GM23248 (cell line): Measurements from ENCODE around the gene FBXO44. TPM values are rescaled to one million over a fixed set of nuclear protein-coding genes. Genes with fewer than 3 reads are reported as not detected.
A peak's percentile ranks its signal among the peaks of the same experiment; 100 is the strongest.

Experiments
- DNase-seq: peaks from one replicate; pipeline ENCODE4 v3.0.0-alpha.2; 2015
- H2AFZ ChIP-seq: fragments of 200-600 bp; sonication (generic); 2 replicates; pipeline ENCODE4 v1.6.1; 2016; ENCODE audit warnings: antibody characterized with exemption
- H3F3A ChIP-seq: fragments of 200-600 bp; sonication (generic); 2 replicates; pipeline ENCODE4 v1.6.1; 2016; ENCODE audit warnings: mild to moderate bottlenecking, antibody characterized with exemption, mixed run types; ENCODE audit not compliant: insufficient read depth
- H3K27ac ChIP-seq: fragments of 200-600 bp; sonication (generic); 2 replicates; pipeline ENCODE4 v1.5.1; 2016; ENCODE audit warnings: mild to moderate bottlenecking
- H3K27me3 ChIP-seq: fragments of 200-600 bp; sonication (generic); replicated peaks from 2 replicates; pipeline ENCODE4 v1.6.1; 2016; ENCODE audit warnings: mild to moderate bottlenecking; ENCODE audit not compliant: insufficient read depth
- H3K36me3 ChIP-seq: fragments of 200-600 bp; sonication (generic); 2 replicates; pipeline ENCODE4 v1.6.1; 2016; ENCODE audit warnings: low read depth, mild to moderate bottlenecking
- H3K4me1 ChIP-seq: fragments of 200-600 bp; sonication (generic); 2 replicates; pipeline ENCODE4 v1.6.1; 2016; ENCODE audit warnings: mild to moderate bottlenecking; ENCODE audit not compliant: insufficient read depth
- H3K4me2 ChIP-seq: fragments of 200-600 bp; sonication (generic); one replicate; pipeline ENCODE4 v1.6.1; 2016; ENCODE audit warnings: mild to moderate bottlenecking; ENCODE audit not compliant: unreplicated experiment
- H3K4me3 ChIP-seq: fragments of 200-600 bp; sonication (generic); 2 replicates; pipeline ENCODE4 v1.5.1; 2016; ENCODE audit warnings: mild to moderate bottlenecking
- H3K79me2 ChIP-seq: fragments of 200-600 bp; sonication (generic); 2 replicates; pipeline ENCODE4 v1.6.1; 2016; ENCODE audit warnings: mild to moderate bottlenecking; ENCODE audit not compliant: insufficient read depth
- H3K9ac ChIP-seq: fragments of 200-600 bp; sonication (generic); 2 replicates; pipeline ENCODE4 v1.6.1; 2016; ENCODE audit warnings: mild to moderate bottlenecking
- H3K9me2 ChIP-seq: fragments of 200-600 bp; sonication (generic); 2 replicates; pipeline ENCODE4 v1.6.1; 2016; ENCODE audit warnings: mixed run types, mild to moderate bottlenecking, moderate library complexity; ENCODE audit not compliant: insufficient read depth
- H3K9me3 ChIP-seq: fragments of 200-600 bp; sonication (generic); one replicate; pipeline ENCODE4 v1.6.1; 2017; ENCODE audit warnings: low read depth
- H4K20me1 ChIP-seq: fragments of 200-600 bp; sonication (generic); 2 replicates; pipeline ENCODE4 v1.6.0; 2016; ENCODE audit not compliant: insufficient read depth
- EZH2 ChIP-seq: fragments of 200-600 bp; sonication (generic); IDR thresholded peaks from 2 replicates; pipeline ENCODE4 v1.6.1; 2018; ENCODE audit warnings: antibody characterized with exemption, mild to moderate bottlenecking; ENCODE audit not compliant: insufficient read depth, poor library complexity, severe bottlenecking
- EZH2phosphoT487 ChIP-seq: fragments of 200-600 bp; sonication (generic); IDR thresholded peaks from 2 replicates; pipeline ENCODE4 v1.6.1; 2018; ENCODE audit warnings: antibody characterized with exemption, moderate library complexity, mild to moderate bottlenecking, low read depth; ENCODE audit not compliant: insufficient read depth
- WGBS, 2 experiments: methylation state at CpG; one replicate each; pipeline ENCODE4 v1.1.6; 2015 to 2017; ENCODE audit warnings: low lambda C conversion rate in 2 of 2, low coverage in 1 of 2; ENCODE audit errors: missing lambda C conversion rate in 2 of 2; 5-methylcytosine and 5-hydroxymethylcytosine counted together
- in situ Hi-C: fragments of 300-500 bp; cut with MboI; formaldehyde crosslinking; loops from 2 replicates; pipeline ENCODE4 v1.15.0; 2020
- polyA plus RNA-seq: library from polyadenylated mRNA; unstranded; fragments of >200 nt; fragmentation: Nextera tagmentation; extraction: Ambion mirVana; gene quantifications from 2 replicates; pipeline ENCODE4 v1.2.1, GENCODE V29; 2016
- total RNA-seq: library from RNA; depleted of rRNA; stranded (reverse); fragments of >200 nt; shearing (Covaris generic); gene quantifications from 2 replicates; pipeline ENCODE4 v1.2.3, GENCODE V29; 2014

FBXO44 gene
- total and polyA plus RNA-seq, 2 experiments from 2014 or later, result 19.4 to 20.6 TPM

DNA sequence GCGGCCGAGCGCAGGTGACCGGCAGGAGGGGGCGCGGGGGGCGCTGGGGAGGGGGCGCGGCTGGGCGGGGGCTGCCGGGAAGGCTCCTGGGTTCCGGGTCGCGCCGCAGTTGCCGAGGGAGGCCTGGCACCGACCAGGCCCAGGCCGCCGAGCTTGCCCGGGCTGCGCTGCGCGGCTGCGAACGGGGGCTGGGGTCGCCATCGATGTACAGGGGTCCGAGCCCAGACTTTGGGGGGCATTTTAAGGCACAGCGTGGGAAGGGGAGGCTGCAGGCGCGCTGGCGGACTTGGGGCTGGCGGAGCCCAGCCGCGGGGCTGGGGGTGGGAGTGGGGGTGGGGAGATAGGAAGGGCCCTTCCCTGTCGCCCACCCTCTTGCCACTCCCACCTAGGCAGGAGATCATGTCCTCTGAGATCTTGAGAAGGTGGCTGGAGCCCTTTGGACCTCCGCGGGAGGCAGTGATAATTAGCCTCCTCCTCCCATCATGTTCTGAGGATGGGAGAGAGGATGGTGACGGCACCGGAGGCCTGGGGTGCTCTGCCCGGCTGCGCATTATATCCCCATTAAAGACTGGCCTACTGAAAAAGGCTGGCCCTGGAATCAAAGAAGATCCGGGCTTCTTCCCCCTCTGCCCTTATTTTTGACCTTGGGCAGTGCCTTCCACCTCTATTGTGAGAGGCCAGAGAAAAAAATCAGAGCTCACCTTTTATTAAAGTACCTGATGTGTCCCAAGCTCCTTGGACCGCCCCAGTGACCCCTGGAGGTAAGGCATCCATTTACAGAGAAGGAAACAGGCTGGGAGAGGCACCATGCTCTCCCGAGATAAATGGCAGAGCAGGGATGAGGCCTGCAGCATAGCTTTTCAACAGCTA, 497 bp downstream of the FBXO44 start:
- H3K79me2 ChIP-seq, result no peaks in the 10 kb centered on the region
- H3K36me3 ChIP-seq, result no peaks in the 10 kb centered on the region; the same call in 1 of the 2 replicates
- no peaks in the 10 kb centered on the region for H3K9me3 ChIP-seq
- no peaks in the 10 kb centered on the region for H3F3A ChIP-seq
- no peak for DNase-seq
- H3K4me2 ChIP-seq, result peak overlapping the region; percentile 70
- peak overlapping the region; percentile 60; the same call in 1 of the 2 replicates for H2AFZ ChIP-seq
- no peaks in the 10 kb centered on the region for H4K20me1 ChIP-seq
- in situ Hi-C loops, result loop anchor here (5.0 kb wide), 1 partner anchor 62 kb away; no protein-coding TSS in a partner anchor
- peak overlapping the region; percentile 61 for H3K4me3 ChIP-seq
- no peaks in the 10 kb centered on the region for H3K9me2 ChIP-seq
- H3K9ac ChIP-seq, result peak overlapping the region; percentile 75
- 9 to 18% methylated on average over 20 to 45 of the region's 45 CpGs for WGBS, 2 experiments
- H3K4me1 ChIP-seq, result no peaks in the 10 kb centered on the region
- TF ChIP-seq EZH2phosphoT487 (no peak), EZH2 (no peak)
- H3K27me3 ChIP-seq, result no peaks in the 10 kb centered on the region
- H3K27ac ChIP-seq, result no peak overlapping the region

DNA sequence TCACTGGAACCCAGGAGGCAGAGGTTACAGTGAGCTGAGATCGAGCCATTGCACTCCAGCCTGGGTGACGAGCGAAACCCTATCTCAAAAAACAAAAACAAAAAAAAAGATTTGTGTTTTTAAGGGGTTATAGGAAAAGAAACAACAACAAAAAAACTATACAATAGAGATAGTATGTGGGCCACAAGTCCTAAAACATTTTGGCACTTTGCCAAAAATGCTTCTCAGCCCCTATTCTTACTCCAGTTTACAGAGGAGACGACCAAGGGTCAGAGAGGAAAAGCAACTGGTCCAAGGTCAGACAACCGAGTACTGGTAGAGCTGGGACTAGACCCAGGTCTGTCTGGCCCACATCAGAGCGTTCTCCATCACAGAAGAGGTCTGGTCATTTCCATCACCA, 3.0 kb downstream of the FBXO44 start:
- H3K4me1 ChIP-seq, result no peaks in the 10 kb centered on the region
- no peaks in the 10 kb centered on the region for H4K20me1 ChIP-seq
- H3K9me3 ChIP-seq, result no peaks in the 10 kb centered on the region
- H3K9ac ChIP-seq, result no peak overlapping the region
- no peaks in the 10 kb centered on the region for H3K9me2 ChIP-seq
- in situ Hi-C loops, result loop anchor here (5.0 kb wide), 1 partner anchor 60 kb away; no protein-coding TSS in a partner anchor
- 77 to 80% methylated on average over 6 of the region's 6 CpGs for WGBS, 2 experiments
- no peaks in the 10 kb centered on the region for H3K27me3 ChIP-seq
- H3K36me3 ChIP-seq, result no peaks in the 10 kb centered on the region; the same call in 1 of the 2 replicates
- H3K79me2 ChIP-seq, result no peaks in the 10 kb centered on the region
- no peak overlapping the region for H3K27ac ChIP-seq
- TF ChIP-seq EZH2phosphoT487 (no peak), EZH2 (no peak)
- H3F3A ChIP-seq, result no peaks in the 10 kb centered on the region
- no peak for DNase-seq
- no peak overlapping the region for H3K4me3 ChIP-seq
- no peak overlapping the region for H2AFZ ChIP-seq
- H3K4me2 ChIP-seq, result no peak overlapping the region

DNA sequence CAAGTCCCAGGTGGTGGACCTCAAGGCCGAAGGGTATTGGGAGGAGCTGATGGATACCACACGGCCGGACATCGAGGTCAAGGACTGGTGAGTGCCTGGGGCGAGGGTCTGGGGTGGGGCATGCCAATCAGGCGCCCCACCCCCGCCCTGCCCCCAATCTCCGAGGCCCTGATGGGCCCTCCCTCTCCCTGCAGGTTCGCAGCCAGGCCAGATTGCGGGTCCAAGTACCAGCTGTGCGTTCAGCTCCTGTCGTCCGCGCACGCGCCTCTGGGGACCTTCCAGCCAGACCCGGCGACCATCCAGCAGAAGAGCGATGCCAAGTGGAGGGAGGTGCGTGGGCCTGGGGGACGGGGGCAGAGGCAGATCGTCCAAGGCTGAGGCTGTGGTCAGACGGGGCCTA, 3.9 kb downstream of the FBXO44 start:
- 89% methylated on average over 19 to 23 of the region's 23 CpGs for WGBS, 2 experiments
- Histone ChIP-seq H4K20me1 (no peaks in the 10 kb centered on the region), H2AFZ (no peak overlapping the region), H3K4me1 (no peaks in the 10 kb centered on the region), H3K9me2 (no peaks in the 10 kb centered on the region), H3K27ac (no peak overlapping the region), H3F3A (no peaks in the 10 kb centered on the region), H3K79me2 (no peaks in the 10 kb centered on the region), H3K9me3 (no peaks in the 10 kb centered on the region), H3K4me3 (no peak overlapping the region), H3K27me3 (no peaks in the 10 kb centered on the region), H3K9ac (no peak overlapping the region), H3K36me3 (no peaks in the 10 kb centered on the region; the same call in 1 of the 2 replicates), H3K4me2 (no peak overlapping the region)
- in situ Hi-C loops, result loop anchor here (5.0 kb wide), 1 partner anchor 59 kb away; no protein-coding TSS in a partner anchor
- TF ChIP-seq EZH2 (no peak), EZH2phosphoT487 (no peak)
- no peak for DNase-seq

DNA sequence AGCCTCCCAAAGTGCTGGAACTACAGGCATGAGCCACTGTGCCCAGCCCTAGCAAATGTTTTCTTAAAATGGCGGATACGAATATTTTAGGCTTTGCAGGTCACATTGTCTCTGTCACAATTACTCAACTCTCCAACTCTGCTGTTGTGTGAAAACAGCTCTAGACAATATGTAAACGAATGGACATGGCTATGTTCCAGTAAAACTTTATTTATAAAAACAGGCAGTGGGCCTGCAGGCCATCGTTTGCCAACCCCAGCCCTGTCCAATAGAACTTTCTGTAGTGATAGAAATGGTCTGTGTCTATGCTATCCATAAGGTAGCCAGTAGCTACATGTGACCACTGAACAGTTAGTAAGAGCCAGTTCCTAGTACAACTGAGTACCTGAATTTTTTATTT, 5.1 kb downstream of the FBXO44 start:
- Histone ChIP-seq H3K27me3 (no peaks in the 10 kb centered on the region), H3K79me2 (no peaks in the 10 kb centered on the region), H3K9me3 (no peaks in the 10 kb centered on the region), H3K4me1 (no peaks in the 10 kb centered on the region), H3F3A (no peaks in the 10 kb centered on the region), H3K4me3 (no peak overlapping the region), H3K4me2 (no peak overlapping the region), H3K9me2 (no peaks in the 10 kb centered on the region), H3K27ac (no peak overlapping the region), H2AFZ (no peak overlapping the region), H3K9ac (no peak overlapping the region), H3K36me3 (no peaks in the 10 kb centered on the region; the same call in 1 of the 2 replicates), H4K20me1 (no peaks in the 10 kb centered on the region)
- no peak for TF ChIP-seq EZH2
- no peak for TF ChIP-seq EZH2phosphoT487
- WGBS, 2 experiments, result 75 to 81% methylated on average over 4 of the region's 4 CpGs
- no peak for DNase-seq
- in situ Hi-C loops, result loop anchor here (5.0 kb wide), 1 partner anchor 58 kb away; no protein-coding TSS in a partner anchor
